Mesendoderm (in vitro differentiated cells): Measurements from ENCODE around the gene FOXJ3.
A peak's percentile ranks its signal among the peaks of the same experiment; 100 is the strongest.

Experiments used
- DNase-seq: peaks from one replicate; pipeline ENCODE4 v3.0.0; 2013
- H2AK5ac ChIP-seq: 2 replicates; pipeline ENCODE4 v1.6.1; 2013; ENCODE audit warnings: low read length, inconsistent platforms
- H2BK120ac ChIP-seq: 2 replicates; pipeline ENCODE4 v1.6.1; 2013; ENCODE audit warnings: low read depth, mild to moderate bottlenecking, low read length, moderate library complexity, mixed read lengths
- H2BK15ac ChIP-seq: replicated peaks from 2 replicates; pipeline ENCODE4 v1.6.1; 2013; ENCODE audit warnings: low read depth, mild to moderate bottlenecking, moderate library complexity
- H2BK5ac ChIP-seq: 2 replicates; pipeline ENCODE4 v1.6.1; 2013; ENCODE audit warnings: low read length, inconsistent platforms
- H3K18ac ChIP-seq: 2 replicates; pipeline ENCODE4 v1.6.1; 2013; ENCODE audit warnings: mild to moderate bottlenecking, low read length, mixed read lengths
- H3K23ac ChIP-seq: one replicate; pipeline ENCODE4 v1.6.1; 2013; ENCODE audit warnings: low read length
- H3K27ac ChIP-seq: 2 replicates; pipeline ENCODE4 v1.5.1; 2013; ENCODE audit warnings: low read depth, mild to moderate bottlenecking, inconsistent platforms, low read length, moderate library complexity
- H3K27me3 ChIP-seq: 2 replicates; pipeline ENCODE4 v1.6.1; 2013; ENCODE audit warnings: low read length, control low read depth, mild to moderate bottlenecking, inconsistent platforms; ENCODE audit not compliant: insufficient read depth, poor library complexity
- H3K36me3 ChIP-seq: 2 replicates; pipeline ENCODE4 v1.6.1; 2013; ENCODE audit warnings: low read length, inconsistent platforms; ENCODE audit not compliant: control insufficient read depth, insufficient read depth
- H3K4ac ChIP-seq: one replicate; pipeline ENCODE4 v1.6.1; 2013; ENCODE audit warnings: low read depth, mild to moderate bottlenecking, low read length, moderate library complexity
- H3K4me1 ChIP-seq: 2 replicates; pipeline ENCODE4 v1.6.1; 2013; ENCODE audit warnings: low read depth, low read length, inconsistent platforms; ENCODE audit not compliant: control insufficient read depth
- H3K4me2 ChIP-seq: 2 replicates; pipeline ENCODE4 v1.6.1; 2013; ENCODE audit warnings: low read length
- H3K4me3 ChIP-seq: 2 replicates; pipeline ENCODE4 v1.5.1; 2013; ENCODE audit warnings: mild to moderate bottlenecking, low read length
- H3K56ac ChIP-seq: one replicate; pipeline ENCODE4 v1.6.1; 2013; ENCODE audit warnings: low read length
- H3K79me1 ChIP-seq: 2 replicates; pipeline ENCODE4 v1.6.1; 2013; ENCODE audit warnings: low read length, inconsistent platforms
- H3K79me2 ChIP-seq: 2 replicates; pipeline ENCODE4 v1.6.1; 2013; ENCODE audit warnings: mild to moderate bottlenecking, low read length; ENCODE audit not compliant: control insufficient read depth, insufficient read depth
- H3K9ac ChIP-seq: 2 replicates; pipeline ENCODE4 v1.6.1; 2013; ENCODE audit warnings: low read length, inconsistent platforms
- H4K5ac ChIP-seq: one replicate; pipeline ENCODE4 v1.6.1; 2013; ENCODE audit warnings: low read length
- H4K8ac ChIP-seq: one replicate; pipeline ENCODE4 v1.6.1; 2013; ENCODE audit warnings: low read depth, mild to moderate bottlenecking, control low read depth, low read length, moderate library complexity
- WGBS: extraction: QIAGEN DNeasy Blood & Tissue Kit; methylation state at CpG from one replicate; pipeline ENCODE4 v1.1.7; 2013; ENCODE audit warnings: low lambda C conversion rate, missing lambda C conversion rate; ENCODE audit not compliant: insufficient coverage; ENCODE audit errors: extremely low coverage; 5-methylcytosine and 5-hydroxymethylcytosine counted together

Gene FOXJ3

DNA sequence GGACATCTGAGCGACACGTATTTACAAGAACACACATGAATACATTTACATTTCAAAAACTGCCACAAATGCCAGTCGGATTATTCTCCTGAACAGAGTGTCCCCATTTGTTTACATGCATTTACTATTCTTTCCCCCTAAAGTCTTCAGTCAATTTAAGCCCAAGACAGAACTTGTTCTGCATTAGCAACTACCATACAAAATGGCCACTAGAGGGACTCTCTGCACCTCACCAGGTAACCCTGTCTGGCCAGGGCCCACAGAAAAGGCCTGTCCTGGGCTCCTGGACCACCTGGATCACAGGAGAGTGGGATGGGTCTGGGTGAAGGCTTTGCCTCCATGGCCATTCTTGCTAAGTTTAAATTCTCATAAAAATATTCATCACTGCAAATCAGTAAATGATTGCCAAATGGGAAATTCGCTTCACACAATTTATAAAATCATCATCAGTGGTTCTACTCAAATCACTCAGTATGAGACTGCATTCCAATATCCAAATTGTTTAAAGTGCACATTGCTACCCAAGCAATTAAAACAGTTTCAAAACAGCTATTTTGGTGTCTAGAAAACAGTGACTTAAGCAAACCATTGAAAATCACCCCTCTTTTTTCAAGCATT, 158.0 kb downstream of the FOXJ3 start:
- no peak overlapping the region for H3K9ac ChIP-seq
- peak overlapping the region; percentile 6 for H3K27ac ChIP-seq
- H3K4ac ChIP-seq = no peak overlapping the region
- H4K5ac ChIP-seq = no peak overlapping the region
- no peak overlapping the region for H2BK5ac ChIP-seq
- no peaks in the 10 kb centered on the region for H3K79me2 ChIP-seq
- H3K36me3 ChIP-seq = peaks cover 2% of the 10 kb centered on the region
- no peak overlapping the region for H3K56ac ChIP-seq
- no peak overlapping the region for H2AK5ac ChIP-seq
- no peaks in the 10 kb centered on the region for H3K79me1 ChIP-seq
- no peak overlapping the region for H4K8ac ChIP-seq
- no peak overlapping the region for H3K4me3 ChIP-seq
- H3K4me2 ChIP-seq = no peak overlapping the region
- peak; percentile 78 for DNase-seq
- no peak overlapping the region for H2BK15ac ChIP-seq
- no CpG with 5 or more reads among the region's 4 CpGs for WGBS
- no peak overlapping the region for H3K23ac ChIP-seq
- no peak overlapping the region for H3K18ac ChIP-seq
- H3K27me3 ChIP-seq = no peaks in the 10 kb centered on the region
- H3K4me1 ChIP-seq = peaks cover 6% of the 10 kb centered on the region
- H2BK120ac ChIP-seq = no peak overlapping the region

DNA sequence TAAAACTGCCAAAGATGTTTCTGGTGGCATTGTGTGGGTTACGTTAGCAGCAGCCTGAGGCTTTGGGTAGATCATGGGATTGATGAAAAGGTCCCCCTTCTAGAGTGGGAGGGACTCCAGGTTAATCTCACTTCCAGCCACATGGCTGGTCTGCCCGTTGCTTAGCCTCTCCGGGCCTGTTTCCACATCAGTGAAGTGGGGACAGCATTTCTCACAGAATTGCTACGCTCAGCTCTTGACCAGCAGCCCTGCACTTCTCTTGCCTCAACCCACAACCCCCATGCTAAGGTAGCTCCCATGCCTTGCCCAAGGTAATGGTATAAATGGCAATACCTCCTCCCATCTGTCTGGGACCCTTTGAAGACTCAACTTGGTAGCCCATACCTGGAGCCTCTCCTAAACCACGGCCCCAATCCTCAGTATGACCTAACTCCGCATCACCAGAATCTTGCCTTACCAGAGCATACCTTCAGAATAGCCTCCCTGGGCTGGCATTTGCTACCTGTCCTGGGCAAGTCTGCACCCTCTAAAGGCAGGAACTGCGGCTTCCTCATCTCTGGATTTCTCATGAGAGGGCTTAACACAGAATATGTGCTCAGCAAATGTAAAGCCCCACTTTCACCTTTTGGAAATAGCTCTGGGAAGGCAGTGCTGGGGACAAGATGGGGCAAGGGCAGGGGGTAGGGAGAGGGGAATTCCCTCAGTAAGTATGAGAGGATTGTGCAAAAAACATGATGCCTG, 159.6 kb downstream of the FOXJ3 start:
- Histone ChIP-seq H2BK120ac (no peak overlapping the region), H3K18ac (no peak overlapping the region), H2BK5ac (no peak overlapping the region), H3K4me2 (no peak overlapping the region), H3K4ac (no peak overlapping the region), H2AK5ac (no peak overlapping the region), H2BK15ac (no peak overlapping the region), H3K56ac (no peak overlapping the region), H3K9ac (no peak overlapping the region), H4K8ac (no peak overlapping the region), H3K23ac (no peak overlapping the region), H3K36me3 (no peaks in the 10 kb centered on the region), H3K79me2 (no peaks in the 10 kb centered on the region), H3K79me1 (no peaks in the 10 kb centered on the region), H3K27ac (no peak overlapping the region), H3K27me3 (no peaks in the 10 kb centered on the region), H4K5ac (no peak overlapping the region), H3K4me1 (peaks cover 6% of the 10 kb centered on the region), H3K4me3 (no peak overlapping the region)
- WGBS = no CpG with 5 or more reads among the region's 7 CpGs
- no peak for DNase-seq

DNA sequence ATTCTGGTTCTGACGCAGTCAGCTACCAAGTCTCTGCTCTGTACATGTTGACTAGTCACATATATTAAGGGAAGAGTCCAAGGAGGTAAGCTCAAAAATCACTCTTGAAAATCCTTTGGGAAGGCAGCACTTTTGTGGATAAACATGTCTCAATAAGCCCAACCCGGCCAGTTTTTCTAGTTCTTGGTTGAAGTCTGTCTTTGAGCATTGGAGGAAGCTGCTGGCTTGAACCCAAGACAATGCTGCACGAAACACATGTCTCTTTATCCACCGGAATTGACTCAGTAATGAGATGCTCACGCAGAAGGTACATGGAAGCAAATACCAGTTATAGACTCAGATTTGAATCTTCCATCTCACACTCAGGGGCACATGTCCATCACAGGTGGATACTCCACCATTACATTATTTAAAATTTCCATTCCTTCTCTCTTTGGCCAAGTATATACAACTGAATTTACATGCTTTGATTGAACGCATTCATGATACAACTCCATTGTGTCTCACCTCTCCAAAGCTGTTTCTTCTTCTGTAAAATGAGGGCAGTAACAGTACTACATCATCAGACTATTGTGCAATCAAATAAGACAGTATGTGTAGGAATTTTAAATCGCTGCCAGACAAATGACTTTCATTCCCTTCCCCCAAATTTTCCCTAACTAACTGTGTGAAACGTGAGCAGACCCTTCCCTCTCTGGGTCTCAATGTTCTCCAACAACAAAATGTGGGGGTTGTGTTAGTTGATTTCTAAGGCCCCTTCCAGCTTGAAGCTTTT, 160.9 kb downstream of the FOXJ3 start:
- Histone ChIP-seq H3K4me3 (no peak overlapping the region), H3K4me1 (peaks cover 3% of the 10 kb centered on the region), H4K8ac (no peak overlapping the region), H3K36me3 (no peaks in the 10 kb centered on the region), H3K4me2 (no peak overlapping the region), H3K79me1 (no peaks in the 10 kb centered on the region), H4K5ac (no peak overlapping the region), H3K27ac (no peak overlapping the region), H2AK5ac (no peak overlapping the region), H3K9ac (no peak overlapping the region), H3K79me2 (no peaks in the 10 kb centered on the region), H3K4ac (no peak overlapping the region), H3K18ac (no peak overlapping the region), H3K56ac (no peak overlapping the region), H2BK120ac (no peak overlapping the region), H2BK5ac (no peak overlapping the region), H2BK15ac (no peak overlapping the region), H3K23ac (no peak overlapping the region), H3K27me3 (no peaks in the 10 kb centered on the region)
- no peak for DNase-seq
- WGBS = no CpG with 5 or more reads among the region's 8 CpGs

DNA sequence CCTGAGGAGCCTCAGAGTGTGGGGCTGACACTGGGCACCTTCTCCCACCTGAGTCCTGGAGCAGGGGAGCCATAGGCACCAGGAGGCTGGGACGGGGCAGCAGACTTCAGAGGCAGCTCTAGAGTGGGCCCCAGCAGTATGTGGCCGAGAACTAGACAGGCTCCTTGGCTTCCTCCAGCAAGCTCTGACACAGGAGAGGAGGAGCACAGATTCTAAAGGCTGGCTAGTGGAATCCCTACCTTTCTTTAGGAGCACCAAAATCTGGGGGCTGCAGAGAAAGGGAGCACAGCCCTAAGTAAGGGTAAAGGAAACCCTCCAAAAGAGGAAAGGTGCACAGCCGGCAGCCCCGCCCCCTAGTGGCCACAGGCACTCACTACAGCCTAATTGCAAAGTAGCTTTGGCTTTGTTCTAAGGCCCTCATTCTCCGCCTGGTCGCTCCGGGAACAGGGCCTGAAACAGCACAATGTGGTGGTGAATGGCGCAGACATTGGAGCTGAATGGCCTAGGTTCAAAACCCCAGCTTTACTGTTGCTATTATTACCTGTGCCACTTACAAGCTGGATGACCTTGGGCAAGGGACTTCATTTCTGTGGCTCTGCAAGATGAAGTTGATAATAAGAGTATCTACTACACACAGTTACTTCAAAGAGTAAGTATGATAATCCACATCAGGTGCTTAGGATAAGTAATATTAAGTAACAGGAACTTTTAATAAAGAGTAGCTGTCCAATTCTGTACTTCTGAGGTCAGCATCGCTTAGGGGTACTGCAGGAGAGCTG, 161.7 kb downstream of the FOXJ3 start:
- Histone ChIP-seq H2BK5ac (no peak overlapping the region), H3K56ac (peak overlapping the region; percentile 43), H2BK120ac (no peak overlapping the region), H3K27me3 (no peaks in the 10 kb centered on the region), H2BK15ac (no peak overlapping the region), H4K8ac (no peak overlapping the region), H2AK5ac (no peak overlapping the region), H3K4ac (no peak overlapping the region), H4K5ac (no peak overlapping the region), H3K79me2 (no peaks in the 10 kb centered on the region), H3K4me2 (no peak overlapping the region), H3K18ac (no peak overlapping the region), H3K4me1 (peaks cover 3% of the 10 kb centered on the region), H3K9ac (no peak overlapping the region), H3K27ac (no peak overlapping the region), H3K4me3 (no peak overlapping the region), H3K79me1 (no peaks in the 10 kb centered on the region), H3K36me3 (no peaks in the 10 kb centered on the region), H3K23ac (no peak overlapping the region)
- WGBS = no CpG with 5 or more reads among the region's 9 CpGs
- peak; percentile 81 for DNase-seq

DNA sequence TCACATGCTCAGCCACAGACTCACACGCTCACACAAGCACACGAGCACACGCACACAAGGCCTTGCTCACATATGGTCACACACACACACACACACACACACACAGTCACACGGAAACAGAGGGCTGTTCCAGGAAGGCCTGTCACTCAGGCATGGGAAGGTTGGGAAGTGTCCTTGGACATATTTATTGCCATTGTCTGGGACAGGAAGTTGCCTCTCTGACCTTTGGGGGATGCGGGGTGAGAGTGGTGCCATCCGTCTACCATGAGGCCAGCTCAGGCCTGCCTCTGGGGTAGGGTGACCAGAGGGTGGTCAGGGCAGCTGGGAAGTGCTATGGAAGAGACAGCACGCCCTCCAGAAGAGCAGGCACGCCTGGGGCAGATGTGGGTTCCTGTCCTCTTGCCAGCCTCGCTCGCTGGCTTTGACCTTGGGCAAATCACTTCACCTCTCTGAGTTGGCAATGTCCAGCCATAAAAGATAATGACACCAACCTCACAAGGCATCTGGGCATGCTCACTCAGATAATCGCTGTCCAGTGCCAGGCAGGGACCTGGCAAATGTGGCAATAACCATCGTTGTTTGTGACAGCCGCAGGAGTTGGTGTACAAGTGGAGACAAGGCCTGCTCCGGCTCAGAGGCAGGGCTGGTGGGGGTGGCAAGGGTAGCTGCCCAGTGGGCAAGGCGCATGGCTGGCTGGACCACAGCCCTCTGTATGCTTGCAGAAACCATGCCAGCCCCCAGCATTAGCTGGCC, 162.5 kb downstream of the FOXJ3 start:
- H4K8ac ChIP-seq = no peak overlapping the region
- no peak for DNase-seq
- H2BK15ac ChIP-seq = no peak overlapping the region
- H3K27ac ChIP-seq = no peak overlapping the region
- no peaks in the 10 kb centered on the region for H3K36me3 ChIP-seq
- H2BK120ac ChIP-seq = no peak overlapping the region
- H3K56ac ChIP-seq = peak overlapping the region; percentile 44
- H3K18ac ChIP-seq = no peak overlapping the region
- no peaks in the 10 kb centered on the region for H3K79me1 ChIP-seq
- H3K4me3 ChIP-seq = no peak overlapping the region
- no peaks in the 10 kb centered on the region for H3K79me2 ChIP-seq
- no peak overlapping the region for H2AK5ac ChIP-seq
- H4K5ac ChIP-seq = no peak overlapping the region
- H3K23ac ChIP-seq = no peak overlapping the region
- no peak overlapping the region for H3K4ac ChIP-seq
- no peak overlapping the region for H3K4me2 ChIP-seq
- WGBS = no CpG with 5 or more reads among the region's 15 CpGs
- peaks cover 6% of the 10 kb centered on the region for H3K4me1 ChIP-seq
- H3K9ac ChIP-seq = peak overlapping the region; percentile 33
- no peaks in the 10 kb centered on the region for H3K27me3 ChIP-seq
- H2BK5ac ChIP-seq = no peak overlapping the region
